ENCODE data around the gene ARMC3. TPM values are rescaled to one million over a fixed set of nuclear protein-coding genes. Genes with fewer than 3 reads are reported as not detected.

The ARMC3 gene
- total and polyA plus RNA-seq, 9 of the 15 experiments (the other 6 are each of a cell fraction or from before 2014, with no cell fraction given) = 0.33 to 1.1 (median 0.62) TPM

- POLR2A ChIA-PET = no interaction called here
- H3K27ac ChIP-seq (ENCODE audit: extremely low read depth, low read depth, low read length) = no peak overlapping the region
- no peaks in the 10 kb centered on the region for H3K79me2 ChIP-seq (ENCODE audit: control insufficient read depth, insufficient read depth, low read length)
- ATAC-seq = no peak
- CTCF ChIA-PET (ENCODE audit: low intra/inter-chr PET ratio) = no interaction called here
- H3K4me2 ChIP-seq (ENCODE audit: insufficient read depth, low read length) = no peak overlapping the region
- no TSS peak for BruUV-seq (replicated peaks)
- FAIRE-seq = no peak
- no peaks in the 10 kb centered on the region for H4K20me1 ChIP-seq (replicated peaks; ENCODE audit: control insufficient read depth, insufficient read depth, low read length)
- H2AFZ ChIP-seq (ENCODE audit: low read depth, low read length) = no peak overlapping the region
- no peaks in the 10 kb centered on the region for H3K9me1 ChIP-seq (ENCODE audit: control insufficient read depth, insufficient read depth, low read length)
- no peak for DNase-seq (ENCODE audit: extremely low read depth in 1 of 4, low spot score in 3 of 4)
- TF ChIP-seq UBTF (IDR thresholded peaks at IDR 0.05; ENCODE audit: borderline replicate concordance in 1 of 2, low read depth in 2 of 2, low read length in 2 of 2) (no peak), C11orf30 (IDR thresholded peaks at IDR 0.05; ENCODE audit: low read depth) (no peak), CEBPB (tag; IDR thresholded peaks at IDR 0.05) (peak; percentile 60), CEBPG (CRISPR knock-in tag; IDR thresholded peaks at IDR 0.05) (no peak), CEBPG (tag; conservative IDR thresholded peaks at IDR 0.05 in 1 of 2, IDR thresholded peaks at IDR 0.05 in 1 of 2) (peak; percentile 17 to 83; a peak in 3 of 4 replicates)
- in situ Hi-C loops (cut with MboI) = no loop called here
- no peaks in the 10 kb centered on the region for H3K4me1 ChIP-seq (replicated peaks in 1 of 2; ENCODE audit: control insufficient read depth in 2 of 2, insufficient read depth in 2 of 2, low read length in 2 of 2)
- 19% methylated on average over 2 of the region's 2 CpGs for WGBS (ENCODE audit: insufficient coverage, low coverage, missing lambda C conversion rate)
- intact Hi-C loops (cut with micrococcal nuclease) = no loop called here
- no peaks in the 10 kb centered on the region for H3K27me3 ChIP-seq (ENCODE audit: control insufficient read depth in 2 of 2, insufficient read depth in 2 of 2, low read length in 2 of 2)
- no peak overlapping the region for H3K9ac ChIP-seq (ENCODE audit: insufficient read depth in 1 of 2, low read depth in 2 of 2, low read length in 2 of 2)
- no peaks in the 10 kb centered on the region for H3K36me3 ChIP-seq (ENCODE audit: control insufficient read depth, insufficient read depth, low read length)
- no peak overlapping the region for H3K4me3 ChIP-seq
- H3K9me3 ChIP-seq (replicated peaks; ENCODE audit: control insufficient read depth, insufficient read depth, low read depth, low read length) = no peaks in the 10 kb centered on the region; the same call in none of the 2 replicates
Observed at GRCh38 chr10:22906767-22907166, 21.1 kb upstream of the ARMC3 start.

Measured in K562 (cell line).